ENCODE data around the gene WDR26.

GRCh38 chr1:224427346-224427745, 7.3 kb downstream of the WDR26 start:
- TF ChIP-seq CTCF (IDR thresholded peaks at IDR 0.05) (no peak), POLR2A (IDR thresholded peaks at IDR 0.05) (no peak)

Measured in testis (tissue), 2 donors.